HTR-8/SVneo (cell line): ENCODE data around the gene SLC39A5.
"Not testable (repeated sequence)": the region's sequence is repeated elsewhere in the genome, so short reads cannot be mapped to it uniquely, and the experiment has no call there.

Source experiments
- DNase-seq: peaks from one replicate; pipeline ENCODE4 v3.0.0; 2011; ENCODE audit warnings: low spot score, mixed read lengths; ENCODE audit not compliant: insufficient read length
- FAIRE-seq: peaks from 2 replicates; lab custom pipeline; 2011; peaks lifted over from hg19 to GRCh38; lab: Jason Lieb, UNC

SLC39A5 gene

DNA sequence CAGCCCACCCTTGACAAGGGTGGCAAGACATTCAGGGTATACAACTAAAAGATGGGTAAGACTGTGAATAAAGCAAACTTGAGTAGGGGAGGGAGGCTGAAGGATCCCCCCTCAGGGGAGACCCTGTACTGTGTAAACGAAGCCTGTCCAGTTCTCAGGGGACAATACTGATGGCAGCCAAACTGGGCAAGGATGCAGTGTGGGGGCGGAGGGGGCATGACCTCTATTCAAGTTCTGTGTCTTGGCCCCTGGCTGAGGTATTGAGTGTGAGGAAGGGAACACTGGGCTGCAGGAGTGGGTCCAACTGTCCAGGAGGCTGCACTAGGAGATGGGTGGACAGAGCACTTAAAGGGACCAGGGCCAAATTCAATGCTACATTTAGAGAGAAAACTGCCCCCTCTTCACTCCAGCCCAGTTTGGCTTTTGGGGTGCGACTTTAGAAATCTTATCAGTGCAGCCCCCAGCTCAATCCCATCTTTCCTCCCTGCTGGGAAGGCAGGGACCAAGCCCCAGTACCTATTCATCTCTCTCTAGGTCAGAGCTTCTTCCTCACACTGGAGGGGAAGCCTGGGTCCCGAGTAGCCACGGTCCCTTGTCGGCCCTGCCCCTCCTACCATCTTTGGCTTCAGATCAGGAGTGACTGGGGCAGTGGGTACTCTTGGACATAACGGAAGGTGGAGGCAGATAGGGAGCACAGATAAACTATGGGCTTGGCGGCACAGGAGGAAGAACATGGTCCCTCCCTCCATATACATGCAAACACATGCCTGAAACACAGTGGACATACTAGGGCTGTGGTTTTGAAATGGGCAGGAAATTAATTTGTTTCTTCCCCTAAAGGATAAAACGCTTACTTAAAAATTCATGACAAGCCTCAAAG, 11.8 kb downstream of the SLC39A5 start:
- no peak for FAIRE-seq
- no peak for DNase-seq

DNA sequence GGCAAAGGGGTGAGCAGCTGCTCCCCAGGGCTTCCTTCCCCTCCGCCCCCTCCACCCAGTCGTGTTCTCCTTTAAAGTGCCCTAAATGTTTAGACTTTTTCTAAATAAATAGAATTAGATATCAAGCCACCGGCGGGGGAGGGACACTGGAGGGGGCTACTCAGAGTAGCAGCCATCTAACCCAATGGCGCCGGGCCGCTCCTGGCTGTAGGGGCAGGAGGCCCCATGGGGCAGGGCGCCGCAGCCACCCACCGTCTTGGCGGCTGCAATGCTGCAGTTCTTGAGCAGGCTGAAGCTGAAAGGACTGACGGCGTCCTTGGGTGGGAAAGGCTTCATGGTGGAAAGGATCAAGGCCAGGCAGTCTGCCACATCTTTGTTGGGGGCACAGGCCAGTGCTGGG, 13.1 kb downstream of the SLC39A5 start:
- no peak for DNase-seq
- no peak for FAIRE-seq

DNA sequence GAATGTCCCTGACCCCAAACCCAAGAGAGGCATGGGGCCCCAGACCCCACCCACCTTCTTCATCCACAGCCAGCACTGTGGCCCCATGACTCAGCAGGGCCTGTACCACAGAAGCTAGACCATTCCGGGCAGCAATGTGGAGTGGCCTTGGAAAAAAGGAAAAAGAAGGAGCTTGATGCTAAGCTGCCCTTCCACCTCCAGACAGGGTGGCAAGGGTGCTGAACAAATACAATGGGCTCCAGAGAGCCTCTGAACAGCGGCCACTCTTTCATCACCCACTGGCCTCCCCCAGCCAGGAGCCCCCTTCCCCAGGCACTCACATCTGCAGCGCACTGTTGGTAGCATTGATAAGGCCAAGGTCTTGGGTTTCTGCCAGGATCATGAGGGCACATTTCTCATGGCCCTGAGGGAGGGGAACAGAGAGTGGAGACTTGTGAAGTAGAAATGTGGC, 13.9 kb downstream of the SLC39A5 start:
- DNase-seq (no peak), FAIRE-seq (no peak)

DNA sequence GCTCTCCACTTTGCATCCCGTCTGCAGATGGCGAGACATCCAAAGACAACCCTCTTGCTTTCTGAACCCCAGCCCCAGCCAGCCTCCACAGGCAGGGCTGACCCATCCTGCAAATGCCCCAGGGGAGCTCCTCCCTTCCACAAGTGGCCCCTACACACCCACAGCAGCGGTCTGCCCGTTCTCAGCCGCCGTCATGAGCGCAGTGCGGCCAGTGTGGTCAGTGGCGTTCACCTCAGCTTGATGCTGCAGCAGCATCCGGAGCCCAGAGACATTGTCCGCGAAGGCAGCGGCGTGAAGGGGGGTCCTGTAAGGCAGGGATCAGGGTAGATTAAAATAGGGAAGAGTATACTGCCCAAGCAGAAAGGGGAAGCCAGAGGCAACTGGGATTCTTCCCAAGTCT, 14.6 kb downstream of the SLC39A5 start:
- FAIRE-seq = no peak
- no peak for DNase-seq

DNA sequence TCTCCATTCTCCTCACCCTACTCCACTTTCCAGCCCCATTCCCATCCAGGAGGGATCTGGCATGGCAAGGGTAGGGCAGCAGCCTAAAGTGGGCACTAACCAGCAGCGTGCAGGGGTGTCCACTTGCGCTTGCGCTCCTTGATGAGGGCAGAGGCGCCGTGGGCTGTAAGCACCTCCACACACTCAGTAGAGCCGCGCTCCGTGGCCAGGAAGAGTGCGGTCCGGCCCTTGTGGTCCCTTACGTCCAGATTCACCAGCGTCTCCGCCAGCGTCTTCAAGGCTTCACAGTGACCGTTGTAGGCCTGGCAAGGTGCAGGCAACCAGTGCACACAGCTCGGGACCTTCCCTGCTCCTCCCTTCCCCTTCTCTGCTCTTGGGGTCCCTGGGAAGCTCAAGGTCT, 18.1 kb downstream of the SLC39A5 start:
- no peak for FAIRE-seq
- no peak for DNase-seq

DNA sequence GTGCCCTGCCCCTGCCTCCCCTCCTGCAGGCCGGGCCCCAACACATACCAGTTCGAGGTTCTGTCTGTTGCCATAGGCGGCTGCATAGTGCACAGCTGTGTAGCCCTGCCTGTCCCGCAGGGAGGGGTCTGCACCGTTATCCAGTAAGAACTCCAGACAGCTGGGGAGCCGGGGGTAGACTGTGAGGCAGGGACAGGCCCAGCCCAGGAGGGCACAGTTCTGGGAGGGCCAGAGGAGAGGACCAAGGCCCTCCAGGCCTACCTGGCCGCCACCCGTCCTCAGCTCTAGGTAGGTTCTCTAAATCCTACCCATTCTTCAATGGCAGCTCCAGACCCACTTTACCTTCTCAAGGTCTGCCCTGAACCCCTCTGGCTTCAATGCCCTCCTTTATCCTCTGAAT, 18.9 kb downstream of the SLC39A5 start:
- DNase-seq (no peak), FAIRE-seq (no peak)

DNA sequence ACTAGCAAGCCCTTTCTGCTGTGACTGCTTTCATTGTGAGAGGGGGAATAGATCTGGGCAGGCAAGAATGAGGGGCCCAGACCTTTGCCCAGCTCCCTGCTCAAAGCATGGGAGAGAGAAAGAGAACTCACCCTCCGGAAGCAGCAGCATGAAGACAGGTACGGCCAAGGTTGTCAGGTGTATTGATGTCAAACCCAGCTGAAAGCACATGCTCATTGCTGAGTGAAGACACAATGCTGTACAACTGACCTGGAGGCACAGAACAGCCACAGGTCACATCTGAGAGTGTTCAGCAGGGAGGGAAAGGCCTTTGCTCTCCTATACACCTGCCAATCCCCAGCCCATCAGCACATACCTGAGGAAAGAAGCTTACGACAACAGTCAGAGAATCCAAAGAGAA, 22.8 kb downstream of the SLC39A5 start:
- FAIRE-seq (no peak), DNase-seq (no peak)

DNA sequence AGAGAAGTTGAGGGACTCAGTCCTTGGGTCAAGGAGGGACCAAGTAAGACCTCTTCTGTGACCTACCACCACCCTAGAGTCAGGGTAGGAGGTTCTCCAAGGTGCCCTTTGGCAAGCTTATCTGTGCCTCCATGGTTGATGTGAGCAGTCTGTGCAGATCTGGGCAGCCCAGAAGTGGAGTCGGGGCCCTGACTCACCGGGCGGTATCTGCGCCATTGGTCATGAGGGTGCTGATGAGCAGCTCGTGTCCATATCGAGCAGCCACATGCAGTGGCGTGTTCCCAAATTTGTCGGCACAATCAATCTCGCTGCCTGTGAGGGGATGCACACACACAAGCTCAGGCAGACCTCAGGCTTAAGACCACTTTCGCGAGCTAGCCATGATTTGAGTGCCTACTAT, 23.2 kb downstream of the SLC39A5 start:
- no peak for FAIRE-seq
- no peak for DNase-seq

DNA sequence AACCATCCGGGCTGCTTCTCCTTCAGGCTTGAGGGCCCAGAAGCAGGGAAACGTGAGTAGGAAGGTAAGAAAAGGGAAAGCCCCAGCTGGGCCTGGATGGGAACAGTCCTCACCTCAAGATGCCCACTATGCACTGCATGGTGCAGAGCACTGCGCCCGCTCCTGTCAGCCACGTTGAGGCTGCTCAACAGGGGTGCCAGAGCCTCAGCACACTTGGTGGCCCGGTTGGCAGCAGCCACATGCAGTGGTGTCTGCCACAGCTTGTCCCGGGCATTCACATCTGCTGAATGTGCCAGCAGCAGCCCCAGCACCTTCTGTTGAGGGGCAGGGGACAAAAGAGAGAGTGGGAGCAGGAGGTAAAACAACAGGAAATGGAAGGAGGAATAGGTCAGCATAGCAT, 25.8 kb downstream of the SLC39A5 start:
- no peak for FAIRE-seq
- no peak for DNase-seq

DNA sequence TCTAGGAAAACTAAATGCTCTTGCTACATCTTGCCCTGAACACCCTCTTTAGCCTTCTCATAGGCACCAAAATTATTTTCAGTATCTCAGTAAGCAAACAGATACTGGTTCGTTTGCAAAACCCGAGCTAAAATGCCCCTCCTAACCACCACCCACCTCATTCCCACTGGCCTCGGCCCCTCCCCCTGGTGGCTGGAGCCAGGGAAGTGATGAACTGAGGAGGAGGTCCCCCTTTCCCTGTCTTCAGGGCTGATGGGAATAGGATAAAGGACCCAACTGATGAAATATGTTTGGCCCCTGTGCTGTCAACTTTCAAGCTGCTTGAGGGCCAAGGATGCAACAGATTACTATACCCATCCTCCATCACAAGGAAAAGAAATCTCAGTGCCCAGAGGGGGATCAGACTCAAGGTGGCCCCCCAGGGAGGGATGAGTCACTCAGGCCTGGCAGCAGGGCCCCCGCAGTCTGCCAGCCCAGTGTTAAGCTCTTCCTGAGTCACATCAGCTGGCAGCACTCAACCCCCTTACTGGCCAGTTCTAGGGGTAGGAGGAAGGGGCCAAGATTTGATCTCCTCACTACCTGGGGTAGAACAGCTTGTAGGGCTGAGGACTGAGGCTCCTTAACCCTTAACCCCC, 26.6 kb downstream of the SLC39A5 start:
- DNase-seq (peak; percentile 25), FAIRE-seq (no peak)

DNA sequence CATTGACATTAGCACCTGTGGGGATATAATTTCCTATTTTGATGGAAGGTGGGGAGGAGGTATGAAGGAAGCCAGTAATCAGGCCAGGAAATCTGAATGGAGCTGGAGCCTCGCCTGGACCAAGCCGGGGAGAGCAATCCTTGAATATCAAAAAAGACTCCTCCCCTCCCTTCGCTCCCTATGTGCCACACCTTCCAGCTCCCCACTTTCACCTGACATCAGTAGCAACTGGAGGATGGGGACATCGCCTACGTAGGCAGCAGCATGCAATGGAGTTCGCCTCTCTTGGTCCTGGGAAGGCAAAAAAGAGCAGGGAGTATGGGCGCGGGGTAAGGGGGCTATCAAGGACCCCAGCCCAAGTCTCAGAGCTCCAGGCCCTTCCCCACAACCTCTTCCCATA, 27.2 kb downstream of the SLC39A5 start:
- DNase-seq = no peak

DNA sequence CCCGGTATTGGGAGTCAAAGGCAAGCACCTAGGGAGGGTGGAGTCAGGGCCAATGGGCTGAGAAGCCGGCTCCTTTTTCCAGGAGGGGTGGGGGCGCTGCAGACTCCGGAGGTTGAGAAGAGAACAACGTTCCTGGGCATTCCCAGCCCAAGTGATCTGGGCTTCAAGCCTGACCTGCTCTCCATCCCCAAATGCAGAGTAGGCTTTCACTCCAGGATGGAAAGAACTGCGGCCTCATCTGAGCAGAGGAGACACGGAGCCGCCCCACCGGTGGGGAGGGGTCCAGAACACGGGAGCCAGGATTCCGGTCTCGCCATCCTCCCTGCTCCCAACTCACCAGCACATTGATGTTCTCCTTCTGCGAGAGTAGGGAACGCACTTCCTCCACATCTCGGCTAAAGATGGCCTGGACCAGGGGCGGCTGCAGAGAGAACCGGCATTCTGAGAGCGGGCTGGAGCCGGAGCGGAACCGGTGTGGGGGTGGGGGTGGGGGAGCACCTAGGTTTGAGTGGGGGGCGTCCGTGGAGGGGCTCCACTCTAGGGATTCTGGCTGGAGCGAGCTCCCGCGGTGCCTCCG, 27.7 kb downstream of the SLC39A5 start:
- FAIRE-seq (no peak), DNase-seq (peak; percentile 47)

More for the DNA sequence above, 27.2 kb downstream of the SLC39A5 start:
- FAIRE-seq = no peak

DNA sequence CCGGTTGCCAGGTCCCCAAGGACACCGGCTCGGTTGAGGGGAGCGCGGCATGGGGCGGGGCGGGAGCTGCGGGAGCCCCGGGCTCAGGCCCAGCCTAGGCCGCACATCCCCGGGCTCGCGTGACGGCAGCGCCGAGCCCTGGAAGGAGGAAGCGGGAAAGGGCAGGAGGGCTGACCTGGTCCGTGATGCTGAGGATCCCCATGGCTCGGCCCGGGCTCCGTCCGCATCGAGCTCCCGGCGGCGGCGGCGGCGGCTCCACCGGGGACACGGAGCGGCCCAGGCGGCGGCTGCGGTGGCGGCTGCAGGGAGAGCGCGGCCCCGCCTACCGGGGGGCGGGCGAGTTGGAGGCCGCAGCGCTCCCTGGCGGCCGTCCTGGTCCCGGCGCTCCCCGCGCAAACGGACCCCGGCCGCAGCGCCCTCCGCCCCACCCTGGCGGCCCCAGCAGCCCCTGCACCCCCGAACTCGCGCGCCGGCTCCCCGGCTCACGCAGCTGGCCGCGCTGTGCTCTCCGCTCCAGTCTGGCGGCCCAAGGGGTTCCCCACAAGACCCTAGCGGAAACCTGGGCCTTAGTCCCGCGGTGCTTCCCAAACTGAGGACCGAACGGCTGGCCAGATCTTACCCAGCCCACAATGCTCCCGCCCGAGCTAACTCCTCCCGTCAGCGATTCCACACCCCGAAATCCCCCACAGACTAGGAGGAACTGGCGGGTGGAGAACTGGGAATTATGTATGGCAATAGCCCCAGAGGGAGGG, 28.4 kb downstream of the SLC39A5 start, which contains the start of gene ANKRD52:
Gene ANKRD52 (minus strand): TSS at position 317 of the 752 bp plus-strand sequence. CDS start 115 bp downstream, at position 202.
- FAIRE-seq (peak; percentile 9), DNase-seq (peak; percentile 82)

DNA sequence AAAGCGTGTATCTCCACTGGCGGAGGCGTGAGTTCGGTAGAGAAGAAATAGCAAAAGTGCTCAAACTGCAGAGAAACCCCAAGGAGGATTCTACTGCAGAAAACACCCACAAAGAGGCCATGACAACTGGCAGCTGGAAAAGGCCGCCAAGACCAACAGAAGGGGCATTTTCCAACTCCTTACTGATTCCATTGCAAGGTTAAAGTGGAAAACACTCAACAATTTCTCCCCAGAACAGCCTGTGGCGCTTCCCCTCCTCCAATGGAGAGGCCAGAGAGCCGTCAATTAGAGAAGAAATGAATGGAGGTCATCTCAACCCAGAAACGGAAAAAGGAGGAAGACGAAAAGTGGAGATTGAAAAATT, 29.0 kb downstream of the SLC39A5 start:
- DNase-seq (no peak), FAIRE-seq (no peak)

DNA sequence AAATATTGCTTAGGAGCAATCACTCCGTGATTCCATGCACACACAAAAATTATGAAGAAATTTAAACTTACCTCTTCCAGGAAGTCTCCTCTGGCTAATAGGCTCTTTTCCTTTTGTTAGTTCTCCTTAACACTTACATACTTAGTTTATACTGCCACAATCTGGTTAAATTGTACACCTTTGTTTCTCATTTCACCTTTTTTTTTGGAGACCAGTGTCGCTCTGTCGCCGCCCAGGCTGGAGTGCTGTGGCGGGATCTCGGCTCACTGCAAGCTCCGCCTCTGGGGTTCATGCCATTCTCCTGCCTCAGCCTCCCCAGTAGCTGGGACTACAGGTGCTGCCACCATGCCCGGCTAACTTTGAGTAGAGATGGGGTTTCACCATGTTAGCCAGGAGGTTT, 30.5 kb downstream of the SLC39A5 start:
- no peak for FAIRE-seq
- no peak for DNase-seq

DNA sequence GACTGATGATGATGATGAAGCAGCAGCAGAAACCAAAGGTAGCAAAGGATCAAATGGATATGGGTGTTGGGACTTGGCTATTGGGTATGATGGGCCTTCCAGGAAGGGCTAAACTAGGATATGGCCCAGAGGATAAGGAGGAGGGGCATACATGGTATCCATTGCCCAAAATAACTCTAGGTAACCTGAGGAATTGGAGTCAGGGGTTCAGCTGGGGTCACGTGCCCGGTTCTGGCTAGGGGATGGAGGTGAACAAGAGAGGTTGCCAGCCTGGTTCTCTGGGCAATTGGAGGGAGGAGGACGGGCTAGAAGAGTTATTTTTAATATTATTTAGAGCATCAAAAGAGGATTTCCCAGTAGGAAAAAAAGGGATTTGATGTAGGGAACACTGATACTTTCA, 31.1 kb downstream of the SLC39A5 start:
- FAIRE-seq = no peak
- no peak for DNase-seq

DNA sequence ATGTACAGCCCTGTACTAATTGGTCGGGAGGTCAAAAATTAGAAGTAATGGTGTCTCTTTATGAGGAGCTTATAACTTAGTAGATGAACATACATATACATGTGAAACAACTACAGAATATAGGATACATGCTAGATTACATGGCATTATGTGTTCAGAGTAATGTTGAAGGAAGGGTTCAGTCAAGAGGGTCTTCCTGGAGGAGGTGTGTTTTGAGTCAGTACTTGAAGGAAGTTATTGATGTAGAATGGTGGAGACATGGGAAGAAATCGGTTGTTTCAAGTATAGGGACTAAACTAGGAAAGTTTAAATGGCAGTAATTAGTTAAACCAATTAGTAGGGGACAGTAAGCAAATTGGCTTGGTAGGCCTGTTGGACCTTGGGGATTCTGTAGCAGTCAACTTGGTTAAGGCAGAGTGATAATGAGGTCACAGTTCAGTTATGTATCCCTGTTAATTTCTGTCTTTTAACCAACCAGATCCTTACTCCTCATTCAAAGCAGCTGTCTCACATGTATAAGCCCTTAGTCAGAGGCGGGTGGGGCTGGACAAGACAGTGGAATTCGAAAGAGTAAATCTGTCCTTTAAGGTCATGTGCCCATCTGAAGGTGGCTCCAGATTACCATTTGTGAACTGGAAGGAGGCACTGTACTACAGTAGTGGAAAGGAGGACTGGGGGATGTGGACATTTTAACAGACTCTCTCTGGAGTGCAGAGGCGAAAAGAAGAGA, 31.8 kb downstream of the SLC39A5 start:
- DNase-seq (peak; percentile 83), FAIRE-seq (no peak)

DNA sequence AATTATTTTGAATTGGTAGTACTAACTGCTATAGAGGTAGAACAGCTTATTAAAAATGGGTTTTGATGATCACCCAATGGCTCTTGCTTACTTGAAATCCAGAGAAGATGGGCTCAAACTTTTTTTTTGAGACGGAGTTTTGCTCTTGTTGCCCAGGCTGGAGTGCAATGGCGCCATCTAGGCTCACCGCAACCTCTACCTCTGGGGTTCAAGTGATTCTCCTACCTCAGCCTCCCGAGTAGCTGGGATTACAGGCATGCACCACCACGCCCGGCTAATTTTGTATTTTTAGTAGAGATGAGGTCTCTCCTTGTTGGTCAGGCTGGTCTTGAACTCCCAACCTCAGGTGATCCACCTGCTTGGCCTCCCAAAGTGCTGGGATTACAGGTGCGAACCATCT, 33.1 kb downstream of the SLC39A5 start:
- not testable (repeated sequence) for FAIRE-seq, DNase-seq

DNA sequence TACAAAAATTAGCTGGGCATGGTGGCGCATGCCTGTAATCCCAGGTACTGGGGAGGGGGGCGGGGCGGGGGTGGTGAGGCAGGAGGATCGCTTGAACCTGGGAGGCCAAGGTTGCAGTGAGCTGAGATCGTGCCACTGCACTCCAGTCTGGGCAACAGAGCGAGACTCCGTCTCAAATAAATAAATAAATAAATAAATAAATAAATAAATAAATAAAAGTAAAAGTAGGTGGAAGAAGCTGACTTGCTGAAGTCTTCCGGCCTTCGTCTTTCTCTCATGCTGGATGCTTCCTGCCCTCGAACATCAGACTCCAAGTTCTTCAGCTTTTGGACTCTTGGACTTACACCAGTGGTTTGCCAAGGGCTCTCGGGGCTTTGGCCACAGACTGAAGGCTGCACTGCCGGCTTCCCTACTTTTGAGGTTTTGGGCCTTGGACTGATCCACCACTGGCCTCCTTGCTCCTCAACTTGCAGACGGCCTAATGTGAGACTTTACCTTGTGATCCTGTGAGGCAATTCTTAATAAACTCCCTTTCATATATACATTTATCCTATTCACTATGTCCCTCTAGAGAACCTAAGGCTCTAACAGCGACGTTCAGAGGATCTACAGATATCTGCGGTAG, 36.3 kb downstream of the SLC39A5 start:
- not testable (repeated sequence) for FAIRE-seq, DNase-seq
